Measurements from ENCODE around the gene SLC35F6.

SLC35F6 gene

GRCh38 chr2:26816893-26817292 lies 52.8 kb downstream of the SLC35F6 start:
- DNase-seq (ENCODE audit: extremely low spot score) = no peak
- POLR2A ChIA-PET = no interaction called here
- no peak for TF ChIP-seq CTCF (IDR thresholded peaks at IDR 0.05; ENCODE audit: control extremely low read depth, extremely low read depth, low read depth, missing control alignments)
- CTCF ChIA-PET = no interaction called here

- POLR2A ChIA-PET = no interaction called here
- TF ChIP-seq CTCF (IDR thresholded peaks at IDR 0.05; ENCODE audit: control extremely low read depth, extremely low read depth, low read depth, missing control alignments) = no peak
- CTCF ChIA-PET = interaction anchor here (0.9 to 1.4 kb wide), 3 partner anchors 12 to 124 kb away, joined by 3 to 5 read pairs (median 3); no protein-coding TSS in a partner anchor
- DNase-seq (ENCODE audit: extremely low spot score) = no peak
Measured at GRCh38 chr2:26818255-26818654, 54.2 kb downstream of the SLC35F6 start.

- POLR2A ChIA-PET = no interaction called here
- TF ChIP-seq CTCF (IDR thresholded peaks at IDR 0.05; ENCODE audit: control extremely low read depth, extremely low read depth, low read depth, missing control alignments) = no peak
- DNase-seq (ENCODE audit: extremely low spot score) = no peak
- CTCF ChIA-PET = interaction anchor here (0.9 to 1.4 kb wide), 3 partner anchors 12 to 124 kb away, joined by 3 to 5 read pairs (median 3); no protein-coding TSS in a partner anchor
Measured at GRCh38 chr2:26818972-26819371, 54.9 kb downstream of the SLC35F6 start.

- ChIA-PET POLR2A (no interaction called here), CTCF (interaction anchor here (1.1 to 1.7 kb wide), 2 partner anchors 25 to 243 kb away, joined by 3 to 5 read pairs; no protein-coding TSS in a partner anchor)
- no peak for TF ChIP-seq CTCF (IDR thresholded peaks at IDR 0.05; ENCODE audit: control extremely low read depth, extremely low read depth, low read depth, missing control alignments)
- DNase-seq (ENCODE audit: extremely low spot score) = no peak
Measured at GRCh38 chr2:26820932-26821331, 56.8 kb downstream of the SLC35F6 start.

- TF ChIP-seq CTCF (IDR thresholded peaks at IDR 0.05; ENCODE audit: control extremely low read depth, extremely low read depth, low read depth, missing control alignments) = no peak
- DNase-seq (ENCODE audit: extremely low spot score) = no peak
- ChIA-PET CTCF (interaction anchor here (1.4 kb wide), 2 partner anchors 23 to 121 kb away, joined by 3 read pairs; no protein-coding TSS in a partner anchor), POLR2A (no interaction called here)
Measured at GRCh38 chr2:26822877-26823276, 58.8 kb downstream of the SLC35F6 start.

Data from GM10248 (cell line).